IMR-90 (cell line): ENCODE data around the gene RTP5. TPM values are rescaled to one million over a fixed set of nuclear protein-coding genes. Genes with fewer than 3 reads are reported as not detected.
"Not testable (repeated sequence)": the region's sequence is repeated elsewhere in the genome, so short reads cannot be mapped to it uniquely, and the experiment has no call there.

Source experiments
- ATAC-seq: fragments of 200-7000 bp; cut with Tn5 transposase; 2 replicates; pipeline ENCODE4 v1.9.1; 2020; ENCODE audit warnings: low read depth, mild to moderate bottlenecking, moderate library complexity
- BruUV-seq: library from RNA; stranded (reverse); fragments of 400-500 nt; replicated peaks from 2 replicates; lab custom pipeline; 2021; lab: Mats Ljungman, UMichigan
- CTCF ChIA-PET: fragments of 300-600 bp; formaldehyde crosslinking; extraction: SDS; loops from one replicate; lab custom pipeline; 2021; ENCODE audit warnings: antibody characterized with exemption; lab: Yijun Ruan, JAX
- POLR2A ChIA-PET: fragments of 300-600 bp; sonication (Branson Sonifier 250); formaldehyde crosslinking; loops from one replicate; lab custom pipeline; 2022; ENCODE audit warnings: antibody characterized with exemption; ENCODE audit not compliant: unreplicated experiment; lab: Charles Lee
- DNase-seq: peaks from one replicate; pipeline ENCODE4 v3.0.0; 2013
- H2AFZ ChIP-seq: replicated peaks from 2 replicates; pipeline ENCODE3; 2013; ENCODE audit warnings: low read length, mild to moderate bottlenecking; ENCODE audit not compliant: poor library complexity
- H2AK5ac ChIP-seq: 2 replicates; pipeline ENCODE4 v1.6.1; 2013; ENCODE audit warnings: low read depth, low read length, inconsistent platforms
- H2AK9ac ChIP-seq: replicated peaks from 2 replicates; pipeline ENCODE3; 2013; ENCODE audit warnings: mild to moderate bottlenecking, low read depth, low read length, moderate library complexity; ENCODE audit not compliant: poor library complexity
- H2BK120ac ChIP-seq: 2 replicates; pipeline ENCODE4 v1.6.1; 2013; ENCODE audit warnings: low read depth, low read length, inconsistent platforms
- H2BK15ac ChIP-seq: 3 replicates; pipeline ENCODE4 v1.6.1; 2013; ENCODE audit warnings: low read depth, low read length, inconsistent platforms
- H2BK20ac ChIP-seq: 2 replicates; pipeline ENCODE4 v1.6.1; 2013; ENCODE audit warnings: low read depth, mild to moderate bottlenecking, inconsistent platforms, low read length, moderate library complexity
- H2BK5ac ChIP-seq: 2 replicates; pipeline ENCODE4 v1.6.1; 2013; ENCODE audit warnings: mild to moderate bottlenecking, low read depth, low read length, inconsistent platforms; ENCODE audit not compliant: poor library complexity, severe bottlenecking
- H3K14ac ChIP-seq: replicated peaks from 2 replicates; pipeline ENCODE4 v1.6.1; 2013; ENCODE audit warnings: low read depth, low read length, inconsistent platforms
- H3K18ac ChIP-seq: 2 replicates; pipeline ENCODE4 v1.6.1; 2013; ENCODE audit warnings: low read depth, low read length, control low read depth
- H3K23ac ChIP-seq: 2 replicates; pipeline ENCODE4 v1.6.1; 2013; ENCODE audit warnings: low read depth, low read length, inconsistent platforms
- H3K27ac ChIP-seq: 2 replicates; pipeline ENCODE4 v1.5.1; 2013; ENCODE audit warnings: mild to moderate bottlenecking, control low read depth, low read length; ENCODE audit not compliant: insufficient read depth
- H3K27me3 ChIP-seq: 2 replicates; pipeline ENCODE4 v1.6.1; 2013; ENCODE audit warnings: low read length; ENCODE audit not compliant: control insufficient read depth, insufficient read depth
- H3K36me3 ChIP-seq: 2 replicates; pipeline ENCODE4 v1.6.1; 2013; ENCODE audit warnings: low read length, mixed read lengths; ENCODE audit not compliant: control insufficient read depth, insufficient read depth
- H3K4ac ChIP-seq: 2 replicates; pipeline ENCODE4 v1.6.1; 2013; ENCODE audit warnings: low read depth, low read length, inconsistent platforms
- H3K4me1 ChIP-seq: 2 replicates; pipeline ENCODE4 v1.6.1; 2013; ENCODE audit warnings: low read length, mixed read lengths; ENCODE audit not compliant: control insufficient read depth, insufficient read depth
- H3K4me2 ChIP-seq: 2 replicates; pipeline ENCODE4 v1.6.1; 2013; ENCODE audit warnings: low read depth, mild to moderate bottlenecking, control low read depth, low read length, moderate library complexity
- H3K4me3 ChIP-seq: 2 replicates; pipeline ENCODE4 v1.5.1; 2013; ENCODE audit warnings: low read depth, mild to moderate bottlenecking, control low read depth, low read length, moderate library complexity; ENCODE audit not compliant: insufficient read depth
- H3K56ac ChIP-seq: 2 replicates; pipeline ENCODE4 v1.6.1; 2013; ENCODE audit warnings: low read length, inconsistent platforms; ENCODE audit not compliant: insufficient read depth; ENCODE audit errors: extremely low read depth
- H3K79me1 ChIP-seq, 2 experiments: 2 replicates each; pipeline ENCODE4 v1.6.1; 2013; ENCODE audit warnings: low read length in 2 of 2, inconsistent platforms in 1 of 2, low read depth in 1 of 2
- H3K9ac ChIP-seq: 2 replicates; pipeline ENCODE4 v1.6.1; 2013; ENCODE audit warnings: low read depth, low read length, control low read depth
- H3K9me1 ChIP-seq: 2 replicates; pipeline ENCODE4 v1.6.1; 2013; ENCODE audit warnings: low read length, inconsistent platforms; ENCODE audit not compliant: insufficient read depth
- H3K9me3 ChIP-seq: 2 replicates; pipeline ENCODE4 v1.6.1; 2013; ENCODE audit warnings: low read length; ENCODE audit not compliant: control insufficient read depth, insufficient read depth
- H4K20me1 ChIP-seq: 2 replicates; pipeline ENCODE4 v1.6.1; 2013; ENCODE audit warnings: low read length, inconsistent platforms; ENCODE audit not compliant: insufficient read depth
- H4K5ac ChIP-seq: 2 replicates; pipeline ENCODE4 v1.6.1; 2013; ENCODE audit warnings: mild to moderate bottlenecking, low read depth, low read length, control low read depth
- H4K8ac ChIP-seq, 2 experiments: 2 replicates each; pipeline ENCODE4 v1.6.1; 2013; ENCODE audit warnings: low read depth in 2 of 2, low read length in 2 of 2, control low read depth in 1 of 2, inconsistent platforms in 1 of 2
- H4K91ac ChIP-seq: 2 replicates; pipeline ENCODE4 v1.6.1; 2013; ENCODE audit warnings: low read depth, low read length, inconsistent platforms; ENCODE audit not compliant: insufficient read depth
- WGBS, 2 experiments: methylation state at CpG; one replicate each; pipeline versions ENCODE4 v1.1.5 to v1.1.7; 2013; ENCODE audit warnings: missing lambda C conversion rate in 2 of 2; ENCODE audit not compliant: insufficient read length in 1 of 2; ENCODE audit errors: extremely low coverage in 2 of 2; 5-methylcytosine and 5-hydroxymethylcytosine counted together
- dilution Hi-C: fragments of 300-500 bp; cut with HindIII; formaldehyde crosslinking; loops from one replicate; pipeline ENCODE4 v1.14.3; 2018; ENCODE audit warnings: low sequenced_read_pairs; ENCODE audit not compliant: unreplicated experiment
- in situ Hi-C: fragments of 300-500 bp; cut with MboI; formaldehyde crosslinking; loops from 3 replicates; pipeline ENCODE4 v1.14.3; 2019; ENCODE audit warnings: low sequenced_read_pairs, inconsistent platforms, mixed read lengths
- intact Hi-C: fragments of 100-400 bp; cut with micrococcal nuclease; formaldehyde crosslinking; loops from 2 replicates; pipeline ENCODE4 v1.10.0; 2022
- polyA plus RNA-seq, 3 experiments: library from polyadenylated mRNA; depleted of rRNA; stranded (reverse); fragments of >200 nt; gene quantifications; 2 replicates each; pipeline ENCODE4 v1.2.3, GENCODE V29; 2012; ENCODE audit warnings: low replicate concordance in 1 of 3
- total RNA-seq: library from RNA; depleted of rRNA; stranded (reverse); fragments of >200 nt; gene quantifications from 2 replicates; pipeline ENCODE4 v1.2.3, GENCODE V29; 2012

The RTP5 gene
- total and polyA plus RNA-seq, 2 of the 4 experiments (the other 2 are of a cell fraction), result not detected

DNA sequence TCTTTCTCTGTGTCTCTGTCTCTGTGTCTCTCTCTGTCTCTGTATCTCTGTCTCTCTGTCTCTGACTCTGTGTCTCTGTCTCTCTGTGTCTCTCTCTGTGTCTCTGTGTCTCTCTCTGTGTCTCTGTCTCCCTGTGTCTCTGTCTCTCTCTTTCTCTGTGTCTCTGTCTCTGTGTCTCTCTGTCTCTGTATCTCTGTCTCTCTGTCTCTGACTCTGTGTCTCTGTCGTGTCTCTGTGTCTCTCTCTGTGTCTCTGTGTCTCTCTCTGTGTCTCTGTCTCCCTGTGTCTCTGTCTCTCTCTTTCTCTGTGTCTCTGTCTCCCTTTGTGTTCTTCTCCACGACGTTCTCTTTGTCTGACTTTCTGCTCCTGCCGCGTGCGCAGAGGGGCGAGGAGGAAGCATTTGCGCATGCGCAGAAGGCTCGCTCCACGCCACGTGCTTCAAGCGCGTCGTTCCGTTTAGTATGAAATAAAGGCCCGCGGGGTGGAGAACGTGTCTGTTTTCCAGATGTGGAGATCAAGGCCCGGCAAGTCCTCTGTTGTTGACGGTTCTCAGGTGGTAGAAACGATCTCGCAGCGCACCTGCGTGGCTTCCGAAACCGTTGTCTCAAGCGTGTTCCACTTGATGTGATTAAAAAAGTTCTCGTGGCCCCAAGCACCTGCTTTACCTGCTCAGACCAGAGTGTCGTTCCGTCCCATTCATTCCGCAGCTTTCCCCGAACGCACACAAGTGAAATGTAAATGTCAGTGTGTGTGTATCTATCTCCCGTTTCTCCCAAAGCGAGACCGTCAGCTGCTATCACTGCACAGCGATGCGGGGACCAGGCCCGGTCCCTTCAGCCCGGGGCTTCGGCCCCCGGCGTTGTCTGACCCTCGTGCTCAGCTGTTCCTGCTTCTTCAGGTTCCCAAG lies 45.7 kb upstream of the RTP5 start:
- H2AK9ac ChIP-seq, H2BK15ac ChIP-seq, H2BK5ac ChIP-seq, H2AK5ac ChIP-seq, H3K18ac ChIP-seq, H3K4me2 ChIP-seq, H4K20me1 ChIP-seq, H2BK120ac ChIP-seq, H3K9ac ChIP-seq, H3K36me3 ChIP-seq, H2BK20ac ChIP-seq, H3K79me1 ChIP-seq, H4K91ac ChIP-seq, H4K5ac ChIP-seq, BruUV-seq, H3K4me1 ChIP-seq, CTCF ChIA-PET, H2AFZ ChIP-seq, H3K14ac ChIP-seq, dilution Hi-C loops, intact Hi-C loops, H3K56ac ChIP-seq, H3K27ac ChIP-seq, POLR2A ChIA-PET, in situ Hi-C loops, DNase-seq, H3K9me1 ChIP-seq, H3K4ac ChIP-seq, ATAC-seq, H4K8ac ChIP-seq, H3K4me3 ChIP-seq, H3K23ac ChIP-seq, H3K27me3 ChIP-seq: not testable (repeated sequence)
- H3K9me3 ChIP-seq, result peaks cover 10% of the 10 kb centered on the region
- 87% methylated on average over 29 of the region's 45 CpGs; no CpG with 5 or more reads in 1 of the 2 experiments for WGBS, 2 experiments
